Loucy (cell line): ENCODE data around the gene TAF4.

Experiments used
- EZH2phosphoT487 ChIP-seq: fragments of 200-600 bp; IDR thresholded peaks from 2 replicates; pipeline ENCODE4 v1.6.1; 2018; ENCODE audit warnings: antibody characterized with exemption, mild to moderate bottlenecking, moderate library complexity, borderline replicate concordance
- TF ChIP-seq, protein P1 (sequence below): fragments of 200-600 bp; sonication (generic); conservative IDR thresholded peaks from 2 replicates; pipeline ENCODE4 v1.5.1; 2014; ENCODE audit warnings: mild to moderate bottlenecking, antibody characterized with exemption, low read length

DNA sequence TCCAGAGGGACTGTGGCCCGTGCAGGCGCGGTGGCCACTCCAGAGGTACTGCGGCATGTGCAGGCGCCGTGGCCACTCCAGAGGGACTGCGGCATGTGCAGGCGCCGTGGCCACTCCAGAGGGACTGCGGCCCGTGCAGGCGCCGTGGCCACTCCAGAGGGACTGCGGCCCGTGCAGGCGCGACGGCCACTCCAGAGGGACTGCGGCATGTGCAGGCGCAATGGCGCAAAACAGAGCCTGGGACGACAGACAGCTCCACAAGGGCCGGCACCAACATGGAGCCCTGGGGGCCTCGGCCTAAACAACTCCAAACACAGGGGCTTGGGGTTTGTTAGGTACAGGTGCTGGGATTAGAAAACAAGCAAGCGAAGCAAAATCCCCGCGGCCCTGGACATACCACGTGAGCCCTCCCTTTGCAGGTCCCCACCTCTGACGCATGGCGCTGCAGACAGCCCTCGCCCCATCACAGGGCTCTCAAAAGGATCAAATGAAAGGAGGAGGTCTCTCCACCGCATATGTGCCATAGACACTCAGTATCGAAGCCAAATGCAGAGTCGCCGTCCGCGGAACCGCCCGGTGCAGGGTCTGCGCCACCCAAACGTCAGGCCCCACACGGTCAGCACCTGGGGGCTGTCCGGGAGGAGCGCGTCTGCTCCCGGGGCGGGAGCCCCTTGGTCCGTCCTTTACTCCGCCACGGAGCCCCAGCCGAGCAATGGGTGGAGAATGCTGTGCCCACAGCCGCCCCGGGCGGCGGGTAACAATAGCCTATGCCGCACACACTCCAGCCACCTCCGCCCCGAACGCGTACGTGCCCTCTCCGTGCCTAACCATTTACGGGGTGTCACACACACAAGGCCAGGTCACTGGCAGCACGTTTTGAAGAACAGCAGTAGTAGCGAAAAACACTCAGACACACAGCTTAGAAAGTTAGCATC, 85.7 kb downstream of the TAF4 start:
- TF ChIP-seq, protein P1, sequence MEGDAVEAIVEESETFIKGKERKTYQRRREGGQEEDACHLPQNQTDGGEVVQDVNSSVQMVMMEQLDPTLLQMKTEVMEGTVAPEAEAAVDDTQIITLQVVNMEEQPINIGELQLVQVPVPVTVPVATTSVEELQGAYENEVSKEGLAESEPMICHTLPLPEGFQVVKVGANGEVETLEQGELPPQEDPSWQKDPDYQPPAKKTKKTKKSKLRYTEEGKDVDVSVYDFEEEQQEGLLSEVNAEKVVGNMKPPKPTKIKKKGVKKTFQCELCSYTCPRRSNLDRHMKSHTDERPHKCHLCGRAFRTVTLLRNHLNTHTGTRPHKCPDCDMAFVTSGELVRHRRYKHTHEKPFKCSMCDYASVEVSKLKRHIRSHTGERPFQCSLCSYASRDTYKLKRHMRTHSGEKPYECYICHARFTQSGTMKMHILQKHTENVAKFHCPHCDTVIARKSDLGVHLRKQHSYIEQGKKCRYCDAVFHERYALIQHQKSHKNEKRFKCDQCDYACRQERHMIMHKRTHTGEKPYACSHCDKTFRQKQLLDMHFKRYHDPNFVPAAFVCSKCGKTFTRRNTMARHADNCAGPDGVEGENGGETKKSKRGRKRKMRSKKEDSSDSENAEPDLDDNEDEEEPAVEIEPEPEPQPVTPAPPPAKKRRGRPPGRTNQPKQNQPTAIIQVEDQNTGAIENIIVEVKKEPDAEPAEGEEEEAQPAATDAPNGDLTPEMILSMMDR, result no peak
- TF ChIP-seq EZH2phosphoT487, result no peak
